HG03025 (cell line): Measurements from ENCODE around the gene PKNOX1.
"Not testable (repeated sequence)": the region's sequence is repeated elsewhere in the genome, so short reads cannot be mapped to it uniquely, and the experiment has no call there.

ENCODE experiments used
- ATAC-seq: cut with Tn5 transposase; IDR thresholded peaks from one replicate; pipeline ENCODE4 v1.9.1; 2021; ENCODE audit warnings: mild to moderate bottlenecking, moderate library complexity; ENCODE audit not compliant: unreplicated experiment, low FRiP score

Gene PKNOX1

GRCh38 chr21:42981214-42981523 is 6.8 kb downstream of the PKNOX1 start:
- no peak for ATAC-seq

DNA sequence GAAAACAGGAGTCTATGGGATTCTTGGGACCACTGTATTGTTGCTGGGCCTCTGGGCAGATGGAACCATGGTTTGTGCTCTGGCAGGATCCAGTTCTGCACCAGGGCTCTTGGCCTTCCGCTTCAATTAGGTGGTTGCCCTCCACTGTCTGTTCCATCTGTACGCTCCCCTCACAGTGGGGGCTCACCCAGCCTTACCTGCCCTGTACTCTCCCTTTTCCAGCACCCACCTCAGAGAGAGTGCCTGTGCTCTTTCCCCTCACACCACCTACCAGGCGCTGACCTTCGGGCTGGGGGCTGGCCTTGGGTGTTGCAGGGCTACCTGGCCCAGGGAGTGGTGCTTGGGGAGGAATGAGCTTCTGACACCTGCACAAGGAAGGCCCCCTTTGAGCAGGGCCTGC is 7.5 kb downstream of the PKNOX1 start:
- no peak for ATAC-seq

GRCh38 chr21:42983103-42983502 is 8.7 kb downstream of the PKNOX1 start:
- ATAC-seq = no peak

DNA sequence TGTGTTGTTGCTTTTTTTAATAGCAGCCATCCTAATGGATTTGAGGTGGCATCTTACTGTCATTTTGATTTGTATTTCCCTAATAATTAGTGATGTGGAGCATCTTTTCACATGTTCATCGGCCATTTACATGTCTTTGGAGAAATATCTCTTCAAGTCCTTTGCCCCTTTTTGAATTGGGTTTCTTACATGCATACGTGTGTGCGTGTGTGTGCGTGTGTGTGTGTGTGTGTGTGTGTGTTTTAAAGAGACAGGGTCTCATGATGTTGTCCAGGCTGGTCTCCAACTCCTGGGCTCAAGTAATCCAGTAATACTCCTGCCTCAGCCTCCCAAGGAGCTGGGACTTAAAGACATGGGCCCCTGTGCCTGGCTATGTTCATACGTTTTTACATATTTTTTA is 9.5 kb downstream of the PKNOX1 start:
- ATAC-seq = no peak

GRCh38 chr21:42986125-42986783 is 11.9 kb downstream of the PKNOX1 start:
- no peak for ATAC-seq

- no peak for ATAC-seq
These were observed 14.0 kb downstream of the PKNOX1 start for GRCh38 chr21:42988236-42988965.

DNA sequence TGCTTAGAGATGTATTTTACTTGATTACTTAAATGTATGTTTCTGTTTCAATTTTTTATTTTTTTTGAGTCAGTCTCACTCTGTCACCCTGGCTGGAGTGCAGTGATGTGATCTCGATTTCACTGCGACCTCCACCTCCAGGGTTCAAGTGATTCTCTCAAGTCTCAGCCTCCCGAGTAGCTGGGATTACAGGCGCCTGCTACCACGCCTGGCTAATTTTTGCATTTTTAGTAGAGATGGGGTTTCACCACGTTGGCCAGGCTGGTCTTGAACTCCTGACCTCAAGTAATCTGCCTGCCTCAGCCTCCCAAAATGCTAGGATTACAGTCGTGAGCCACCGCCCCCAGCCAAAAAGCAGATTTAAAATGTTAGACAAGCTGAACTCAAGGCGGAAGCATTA is 15.0 kb downstream of the PKNOX1 start:
- not testable (repeated sequence) for ATAC-seq

DNA sequence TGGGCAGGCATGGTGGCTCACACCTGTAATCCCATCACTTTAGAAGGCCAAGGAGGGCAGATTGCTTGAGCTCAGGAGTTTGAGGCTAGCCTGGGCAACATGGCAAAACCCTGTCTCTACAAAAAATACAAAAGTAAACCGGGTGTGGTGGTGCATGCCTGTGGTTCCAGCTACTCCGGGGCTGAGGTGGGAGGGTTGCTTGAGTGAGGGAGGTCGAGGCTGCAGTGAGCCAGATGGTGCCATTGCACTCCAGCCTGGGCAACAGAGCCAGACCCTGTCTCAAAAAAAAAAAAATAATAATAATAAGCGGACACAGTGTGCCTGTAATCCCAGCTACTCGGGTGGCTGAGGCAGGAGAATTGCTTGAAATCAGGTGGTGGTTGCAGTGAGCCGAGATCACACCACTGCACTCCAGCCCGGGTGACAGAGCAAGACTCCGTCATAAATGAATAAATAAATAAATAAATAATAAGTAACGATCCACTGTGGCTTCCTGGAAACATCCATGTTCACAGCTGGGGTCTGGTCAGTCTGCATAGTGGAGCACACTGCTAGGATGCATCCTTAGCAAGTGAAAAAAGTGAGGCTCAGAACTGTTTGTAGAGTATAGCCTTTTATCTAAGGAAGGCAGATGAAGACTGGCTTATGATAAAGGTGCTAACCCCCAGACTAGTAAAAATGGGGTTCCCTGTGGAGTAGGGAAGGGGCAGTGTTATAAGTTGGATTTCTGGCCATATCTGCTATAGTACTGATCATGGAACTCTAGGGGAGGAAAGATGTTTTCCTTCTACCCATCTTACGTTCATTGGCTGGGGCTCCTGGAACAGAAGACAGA is 15.7 kb downstream of the PKNOX1 start:
- no peak for ATAC-seq

DNA sequence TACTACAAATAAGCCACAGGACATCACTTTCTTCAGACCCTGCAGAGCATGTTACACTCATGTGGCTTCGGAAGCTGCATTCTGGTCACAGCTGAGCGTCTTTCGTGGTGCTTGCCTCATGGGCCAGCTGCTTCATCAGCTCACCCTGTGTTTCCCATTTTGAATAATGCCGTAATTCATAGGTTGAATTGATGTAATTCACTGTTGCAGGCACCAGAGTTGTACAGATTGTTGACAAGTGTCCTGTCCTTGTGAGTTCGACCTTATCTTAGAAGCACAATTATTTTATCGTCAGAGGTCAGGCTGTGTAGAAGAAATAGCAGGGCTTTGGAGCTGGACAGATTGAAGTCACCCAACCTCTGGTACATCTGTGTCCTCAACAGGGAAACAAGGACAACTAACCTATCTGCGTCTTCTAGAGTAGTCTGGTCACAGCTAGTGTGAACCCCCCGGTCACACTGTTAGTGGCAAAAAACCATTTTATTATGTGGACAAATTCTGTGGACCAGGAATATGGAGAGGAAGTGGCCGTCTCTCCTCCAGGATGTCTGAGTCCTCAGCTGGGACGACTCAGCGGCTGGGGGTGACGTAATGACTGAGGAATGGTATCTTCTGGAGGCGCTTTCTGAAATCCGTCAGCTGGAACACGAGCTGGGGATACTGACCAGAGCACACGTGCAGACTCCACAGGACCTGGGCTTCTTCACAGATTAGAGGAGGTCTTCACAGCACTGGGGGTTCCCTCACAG is 17.8 kb downstream of the PKNOX1 start:
- ATAC-seq = no peak

DNA sequence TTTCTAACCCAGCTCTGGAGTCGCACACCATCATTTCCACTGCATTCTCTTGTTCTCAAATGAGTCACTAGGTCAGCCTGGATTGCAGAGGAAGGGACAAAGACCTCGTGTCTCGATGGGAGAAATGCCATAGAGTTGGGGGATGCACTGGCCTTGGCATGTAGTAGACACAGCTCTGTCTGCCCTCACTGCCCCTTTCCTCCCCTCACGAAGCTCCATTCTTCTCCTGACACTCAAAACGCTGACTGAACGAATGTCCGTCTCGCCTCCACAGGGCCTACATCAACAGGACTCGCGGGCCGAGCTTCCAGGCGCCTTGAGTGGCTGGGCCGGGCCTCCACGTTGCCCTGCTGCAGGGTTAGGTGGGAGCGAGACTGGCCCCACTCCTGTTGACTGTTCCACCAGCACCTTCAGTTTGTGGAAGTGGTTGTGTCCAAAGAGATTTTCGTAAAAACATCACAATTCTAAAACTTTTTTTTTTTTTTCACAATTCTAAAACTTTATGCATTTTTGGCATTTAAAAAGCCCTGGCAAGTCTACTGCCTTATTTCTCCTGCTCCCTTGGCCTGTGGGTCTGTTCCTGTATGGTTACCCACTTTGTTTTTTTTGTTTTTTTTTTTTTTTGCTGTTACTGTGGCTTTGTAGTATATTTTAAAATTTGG is 18.8 kb downstream of the PKNOX1 start:
- no peak for ATAC-seq

DNA sequence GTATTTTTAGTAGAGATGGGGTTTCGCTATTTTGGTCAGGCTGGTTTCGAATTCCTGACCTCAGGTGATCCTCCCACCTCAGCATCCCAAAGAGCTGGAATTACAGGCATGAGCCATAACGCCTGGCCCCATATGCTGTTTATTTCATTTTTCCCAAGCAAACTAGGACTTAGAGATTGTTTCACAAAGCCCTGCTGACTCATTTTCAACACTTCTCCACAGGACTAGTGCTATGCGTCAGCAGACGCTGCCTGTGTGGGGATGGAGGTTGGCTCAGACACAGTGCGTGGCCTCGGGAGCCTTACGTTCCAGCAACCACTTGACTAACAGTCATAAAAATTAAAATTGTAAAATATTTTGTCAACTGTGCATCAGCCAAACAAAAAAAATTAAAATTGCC is 22.7 kb downstream of the PKNOX1 start:
- no peak for ATAC-seq

- not testable (repeated sequence) for ATAC-seq
These were observed 23.6 kb downstream of the PKNOX1 start for GRCh38 chr21:42997983-42998382.

DNA sequence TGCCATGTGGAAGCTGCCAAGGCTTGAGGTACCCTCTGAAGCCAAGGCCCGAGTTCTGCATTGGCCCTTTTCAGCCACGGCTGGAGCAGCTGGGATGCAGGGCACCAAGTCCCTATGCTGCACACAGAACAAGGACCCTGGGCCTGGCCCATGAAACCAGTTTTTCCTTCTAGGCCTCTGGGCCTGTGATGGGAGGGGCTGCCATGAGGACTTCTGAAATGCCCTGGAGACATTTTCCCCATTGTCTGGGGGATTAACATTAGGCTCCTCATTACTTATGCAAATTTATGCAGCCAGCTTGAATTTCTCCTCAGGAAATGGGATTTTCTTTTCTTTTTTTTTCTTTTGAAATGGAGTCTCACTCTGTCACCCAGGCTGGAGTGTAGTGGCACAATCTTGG is 24.8 kb downstream of the PKNOX1 start:
- not testable (repeated sequence) for ATAC-seq

GRCh38 chr21:43000041-43000440 is 25.7 kb downstream of the PKNOX1 start:
- ATAC-seq = not testable (repeated sequence)

DNA sequence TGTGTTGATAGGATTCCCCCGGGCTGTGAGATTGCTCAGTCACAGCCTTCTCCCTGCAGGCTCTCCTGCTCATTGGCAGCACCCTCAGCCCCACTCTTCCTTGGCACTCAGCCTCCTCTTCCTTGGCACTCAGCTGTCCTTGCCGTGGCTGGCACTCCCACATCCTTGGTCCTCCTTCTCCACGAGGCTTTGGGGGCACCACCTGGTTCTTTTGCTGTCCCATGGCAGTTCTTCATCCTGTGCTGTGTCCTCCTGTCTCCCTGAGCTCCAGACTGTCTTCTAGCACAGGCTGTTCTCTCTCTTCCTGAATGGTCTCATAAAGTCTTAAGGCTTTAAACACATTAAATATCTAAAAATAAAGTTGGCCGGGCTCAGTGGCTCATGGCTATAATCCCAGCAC is 27.0 kb downstream of the PKNOX1 start:
- no peak for ATAC-seq

GRCh38 chr21:43004926-43005325 is 30.6 kb downstream of the PKNOX1 start:
- no peak for ATAC-seq

- ATAC-seq = no peak
These were observed 31.3 kb downstream of the PKNOX1 start for GRCh38 chr21:43005635-43006034.

GRCh38 chr21:43006051-43006873 is 31.9 kb downstream of the PKNOX1 start:
- not testable (repeated sequence) for ATAC-seq

DNA sequence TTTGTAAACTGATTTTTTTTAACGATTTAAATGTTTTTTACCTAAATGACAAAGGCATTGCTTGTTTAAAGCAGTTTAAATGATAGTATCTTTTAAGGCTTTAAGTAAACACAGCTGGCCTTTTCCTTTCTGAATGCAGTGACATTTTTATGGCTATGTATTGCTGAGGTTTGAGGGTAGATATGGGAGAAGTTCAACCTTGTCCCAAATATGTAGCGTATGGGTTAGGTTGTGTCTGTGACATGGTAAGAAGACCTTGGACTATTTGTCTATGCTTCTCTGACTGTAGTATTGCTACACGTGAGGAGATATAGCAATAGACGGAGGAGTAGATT is 32.5 kb downstream of the PKNOX1 start:
- no peak for ATAC-seq

DNA sequence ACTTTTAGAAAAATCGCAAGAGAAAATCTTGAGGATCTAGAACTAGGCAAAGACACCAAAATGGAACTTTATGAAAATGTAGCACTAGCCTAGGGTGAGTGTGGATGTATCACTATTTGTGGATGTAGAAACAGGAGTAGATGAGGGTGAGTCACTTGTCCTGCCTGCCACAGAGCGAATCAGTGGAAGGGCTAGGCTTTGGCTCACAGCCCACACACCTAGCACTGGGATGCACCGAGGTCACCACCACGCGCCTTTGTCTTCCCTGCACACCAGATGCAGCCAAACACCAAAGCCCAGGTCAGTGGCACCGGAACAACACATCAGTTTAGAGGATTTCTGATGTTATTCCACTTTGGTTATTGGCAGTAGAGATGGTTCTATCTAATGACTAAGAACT is 38.2 kb downstream of the PKNOX1 start:
- no peak for ATAC-seq
